Cardiac septum (tissue), 1 donor: ENCODE results near the gene TLX1. TPM values are rescaled to one million over a fixed set of nuclear protein-coding genes. Genes with fewer than 3 reads are reported as not detected.

Experiments
- DNase-seq: peaks from one replicate; pipeline ENCODE4 v3.0.0-alpha.2; 2020; ENCODE audit warnings: low spot score
- intact Hi-C: fragments of 100-400 bp; cut with DNase I; formaldehyde crosslinking; loops from one replicate; pipeline ENCODE4 v1.14.0; 2022
- total RNA-seq: library from RNA; stranded (reverse); fragmentation: NEBNext Ultra II Directional; extraction: Animal tissue kit (Norgen Biotek cat#: 25700); gene quantifications from one replicate; pipeline ENCODE4 v1.2.1, GENCODE V29; 2021
- donor health status: DM: no; HTN: no; CAD: no.

The TLX1 gene
- total RNA-seq, 1 donor from 2014 or later, result not detected

GRCh38 chr10:101110856-101111523 lies 20.1 kb upstream of the TLX1 start:
- no peak for DNase-seq
- intact Hi-C loops, result no loop called here

GRCh38 chr10:101111547-101111946 lies 19.6 kb upstream of the TLX1 start:
- intact Hi-C loops, result no loop called here
- DNase-seq, result no peak

- DNase-seq, result no peak
- intact Hi-C loops, result no loop called here
Measured at GRCh38 chr10:101112799-101113594, 18.1 kb upstream of the TLX1 start.

- intact Hi-C loops, result no loop called here
- DNase-seq, result no peak
Measured at GRCh38 chr10:101113890-101114403, 17.2 kb upstream of the TLX1 start.

- intact Hi-C loops, result no loop called here
- DNase-seq, result no peak
Measured at GRCh38 chr10:101114646-101115045, 16.5 kb upstream of the TLX1 start.

- intact Hi-C loops, result no loop called here
- no peak for DNase-seq
Measured at GRCh38 chr10:101116754-101117153, 14.3 kb upstream of the TLX1 start.

GRCh38 chr10:101118031-101118430 lies 13.1 kb upstream of the TLX1 start:
- DNase-seq, result no peak
- intact Hi-C loops, result no loop called here

- DNase-seq, result no peak
- intact Hi-C loops, result no loop called here
Measured at GRCh38 chr10:101120520-101120883, 10.6 kb upstream of the TLX1 start.

GRCh38 chr10:101120884-101121653 lies 10.0 kb upstream of the TLX1 start:
- DNase-seq, result no peak
- intact Hi-C loops, result no loop called here

GRCh38 chr10:101121654-101122031 lies 9.5 kb upstream of the TLX1 start:
- DNase-seq, result no peak
- intact Hi-C loops, result no loop called here

GRCh38 chr10:101122270-101123084 lies 8.6 kb upstream of the TLX1 start:
- DNase-seq, result no peak
- intact Hi-C loops, result no loop called here

- intact Hi-C loops, result no loop called here
- DNase-seq, result no peak
Measured at GRCh38 chr10:101123085-101123814, 7.8 kb upstream of the TLX1 start.

- no peak for DNase-seq
Measured at GRCh38 chr10:101123815-101124617, 7.1 kb upstream of the TLX1 start.

GRCh38 chr10:101124933-101125332 lies 6.2 kb upstream of the TLX1 start:
- intact Hi-C loops, result no loop called here
- no peak for DNase-seq

More at GRCh38 chr10:101123815-101124617, 7.1 kb upstream of the TLX1 start:
- intact Hi-C loops, result no loop called here

GRCh38 chr10:101126684-101127628 lies 4.1 kb upstream of the TLX1 start:
- intact Hi-C loops, result no loop called here
- no peak for DNase-seq

- intact Hi-C loops, result no loop called here
- DNase-seq, result no peak
Measured at GRCh38 chr10:101130141-101130540, 959 bp upstream of the TLX1 start.
